Iris pigment epithelial cell (primary cell): ENCODE measurements around the gene CDH7.

Source experiments
- DNase-seq: peaks from one replicate; pipeline ENCODE4 v3.0.0-alpha.2; 2011; ENCODE audit warnings: low read depth

Gene CDH7

DNA sequence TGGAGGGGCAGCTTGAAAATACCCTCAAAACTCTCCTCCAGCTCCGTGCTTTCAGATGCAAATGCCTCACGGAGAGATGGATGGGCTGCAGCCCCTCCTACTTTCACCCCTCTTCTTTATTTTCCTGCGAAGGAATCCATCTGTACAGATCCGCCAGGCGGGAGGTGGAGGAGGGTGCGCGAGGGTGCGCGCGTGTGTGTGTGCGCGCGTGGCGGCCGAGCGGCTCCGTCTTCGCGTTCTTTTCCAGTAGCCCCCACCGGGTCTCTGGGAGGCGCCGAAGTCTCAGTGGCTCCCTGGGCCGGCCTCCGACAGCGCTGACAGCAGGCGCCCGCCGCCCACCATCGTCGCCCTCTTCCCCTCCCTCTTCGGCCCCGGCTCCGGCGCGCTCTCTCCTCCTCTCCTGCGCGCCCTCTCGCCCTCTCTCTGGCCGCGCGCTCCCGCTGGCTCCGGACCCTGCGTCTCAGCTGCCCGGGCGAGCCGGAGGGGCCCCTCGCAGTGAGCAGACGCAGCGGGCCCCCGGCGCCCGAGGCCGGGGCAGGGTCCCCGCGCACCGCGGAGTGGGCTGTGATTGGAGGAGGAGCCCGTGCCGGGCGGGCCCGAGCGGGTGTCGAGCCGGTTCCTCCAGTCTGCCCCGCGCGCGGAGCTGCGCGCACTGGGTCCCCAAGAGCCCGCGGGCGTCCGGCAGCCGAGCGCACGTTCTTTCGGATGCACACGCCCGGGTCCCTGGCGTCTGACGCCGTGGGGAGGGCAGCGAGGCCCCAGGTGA lies at the start of gene CDH7:
TSS of gene CDH7 (plus strand) at position 624 of the 766 bp plus-strand sequence. CDS start 11,831 bp downstream, outside the sequence.
- DNase-seq = no peak

- no peak for DNase-seq
Observed at GRCh38 chr18:65704046-65704445, 46.8 kb upstream of the CDH7 start.

GRCh38 chr18:65706646-65707045 lies 44.2 kb upstream of the CDH7 start:
- DNase-seq = no peak

DNA sequence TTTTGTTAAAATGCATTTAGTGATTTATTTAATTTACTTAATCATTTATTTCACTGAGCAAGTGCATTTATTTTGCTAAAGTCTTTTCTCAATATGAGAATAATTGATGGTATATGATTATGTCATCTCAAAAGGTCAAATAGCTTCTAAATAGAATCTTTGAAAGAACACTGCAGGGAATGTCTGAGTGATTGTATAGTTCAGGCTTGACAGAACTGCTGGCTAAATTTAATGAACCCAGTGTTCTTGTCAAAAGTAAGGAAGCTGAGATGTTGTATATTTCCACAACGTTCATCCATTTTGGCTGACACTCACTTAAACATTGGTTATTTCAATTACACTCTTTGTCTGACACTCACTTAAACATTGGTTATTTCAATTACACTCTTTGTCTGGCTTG lies 39.3 kb upstream of the CDH7 start:
- no peak for DNase-seq

- no peak for DNase-seq
Observed at GRCh38 chr18:65721619-65722018, 29.2 kb upstream of the CDH7 start.

DNA sequence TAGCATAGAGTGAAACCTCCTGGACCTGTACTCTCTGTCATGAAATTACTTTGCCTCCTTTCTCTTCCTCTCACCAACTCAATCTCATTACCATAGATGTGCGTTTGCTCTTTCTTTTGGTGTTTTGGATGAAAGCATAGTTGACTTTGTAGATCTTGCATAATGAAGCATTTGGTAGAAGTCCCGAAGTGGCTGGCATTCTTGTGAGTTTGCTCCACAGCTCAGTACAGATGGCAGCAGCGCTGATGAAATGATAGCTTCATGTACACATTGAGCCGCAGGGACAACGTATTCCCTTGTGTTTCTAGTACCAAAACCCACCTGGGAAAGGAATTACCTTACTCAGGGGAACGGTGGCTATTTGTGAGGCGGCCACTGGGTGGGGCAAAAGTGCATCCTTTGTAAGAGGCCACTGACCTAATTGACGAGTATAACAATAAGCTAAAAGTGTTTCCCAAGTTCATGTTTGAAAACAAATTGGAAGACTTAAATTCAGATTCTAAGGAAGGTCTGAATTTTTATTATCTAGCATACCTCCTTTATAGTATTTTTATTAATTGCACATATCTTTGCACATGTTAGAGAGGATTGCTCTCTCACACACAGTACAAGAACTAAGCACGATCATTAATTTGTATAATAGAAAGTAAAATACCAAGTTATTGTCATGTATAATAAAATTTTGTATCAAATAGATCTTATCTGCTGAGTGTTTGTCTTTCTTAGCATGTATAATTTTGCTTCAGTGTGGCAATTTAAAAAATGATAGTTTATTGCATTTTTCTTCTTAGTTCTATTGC lies 25.4 kb upstream of the CDH7 start:
- no peak for DNase-seq

DNA sequence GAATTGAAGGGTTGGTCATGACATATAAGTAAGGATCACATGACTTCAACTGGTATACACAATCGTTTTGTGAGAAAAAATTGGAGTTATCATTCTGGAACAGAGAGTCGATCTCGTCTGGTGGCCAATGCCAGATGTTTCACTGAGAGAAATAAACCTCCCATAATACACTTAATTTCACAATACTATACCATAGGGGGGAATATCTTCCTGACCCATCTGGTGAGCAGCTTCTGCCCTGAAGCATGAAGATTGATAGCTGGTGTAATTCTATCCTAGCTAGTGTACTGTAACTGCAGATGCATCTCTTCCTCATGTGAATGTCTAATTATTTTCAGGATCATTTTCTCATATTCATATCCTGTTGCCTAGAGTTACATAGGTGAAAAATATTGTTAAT lies 15.7 kb upstream of the CDH7 start:
- DNase-seq = no peak

DNA sequence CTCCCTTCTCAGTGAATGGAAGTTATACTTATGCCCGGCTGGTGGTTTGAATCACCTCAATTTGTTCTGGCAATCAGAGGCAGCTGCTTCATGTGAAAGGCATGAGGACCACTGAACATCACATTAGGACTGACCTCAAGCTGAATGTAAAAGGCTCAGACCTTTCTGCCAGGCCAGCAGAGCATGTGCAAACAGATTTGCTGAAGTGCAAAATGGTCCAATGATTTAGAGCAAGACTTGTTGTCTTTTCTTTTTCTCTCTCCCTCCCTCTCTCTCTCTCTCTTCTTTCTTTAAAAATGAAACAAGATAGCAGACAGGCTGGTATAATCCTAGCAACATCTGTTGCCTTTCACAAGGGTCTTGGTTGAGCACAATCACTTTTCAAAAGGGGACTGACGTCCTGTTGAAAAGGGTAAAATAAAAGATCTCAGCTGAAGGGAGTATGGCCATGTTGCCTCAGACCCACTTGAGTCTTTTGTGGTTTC lies 13.3 kb upstream of the CDH7 start:
- DNase-seq = no peak

DNA sequence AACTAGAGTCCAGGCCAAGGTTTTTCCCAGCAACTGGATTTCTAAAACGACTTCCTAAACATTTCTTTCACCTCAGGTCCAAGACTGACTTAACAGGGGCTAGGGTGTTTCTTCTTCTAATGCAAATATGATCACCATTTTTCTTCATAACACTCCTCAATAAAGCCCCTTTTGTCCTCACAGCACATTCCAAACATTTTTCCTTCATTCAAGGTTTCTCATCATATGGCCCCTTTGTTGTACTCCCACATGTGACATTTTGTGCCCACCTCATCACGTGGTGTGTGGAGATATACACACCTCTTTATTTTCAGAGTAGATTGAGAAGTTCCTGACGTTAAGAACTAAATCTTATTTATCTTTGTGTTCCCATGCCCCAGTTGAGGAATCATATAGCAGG lies 3.9 kb upstream of the CDH7 start:
- DNase-seq = no peak

- no peak for DNase-seq
Observed at GRCh38 chr18:65748321-65748720, 2.5 kb upstream of the CDH7 start.

DNA sequence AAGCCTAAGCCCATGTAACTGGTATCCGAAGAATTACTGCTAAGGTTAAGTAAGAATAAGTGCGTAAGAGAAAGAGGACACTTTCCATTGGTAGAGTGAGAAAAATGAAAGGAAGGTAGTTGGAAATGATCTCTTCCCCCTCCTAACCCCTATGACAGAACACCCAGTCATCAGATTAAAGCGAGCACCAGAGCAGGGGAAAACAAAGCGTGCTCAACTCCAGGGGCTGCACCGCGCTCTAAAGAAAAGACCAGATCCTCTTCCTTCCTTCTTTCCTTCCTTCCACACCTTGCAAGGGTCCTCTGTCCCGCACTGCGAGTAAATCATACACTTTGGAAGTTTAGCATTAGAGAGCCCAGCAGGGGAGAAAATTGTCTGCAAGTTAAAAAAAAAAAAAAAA lies 971 bp upstream of the CDH7 start:
- no peak for DNase-seq

DNA sequence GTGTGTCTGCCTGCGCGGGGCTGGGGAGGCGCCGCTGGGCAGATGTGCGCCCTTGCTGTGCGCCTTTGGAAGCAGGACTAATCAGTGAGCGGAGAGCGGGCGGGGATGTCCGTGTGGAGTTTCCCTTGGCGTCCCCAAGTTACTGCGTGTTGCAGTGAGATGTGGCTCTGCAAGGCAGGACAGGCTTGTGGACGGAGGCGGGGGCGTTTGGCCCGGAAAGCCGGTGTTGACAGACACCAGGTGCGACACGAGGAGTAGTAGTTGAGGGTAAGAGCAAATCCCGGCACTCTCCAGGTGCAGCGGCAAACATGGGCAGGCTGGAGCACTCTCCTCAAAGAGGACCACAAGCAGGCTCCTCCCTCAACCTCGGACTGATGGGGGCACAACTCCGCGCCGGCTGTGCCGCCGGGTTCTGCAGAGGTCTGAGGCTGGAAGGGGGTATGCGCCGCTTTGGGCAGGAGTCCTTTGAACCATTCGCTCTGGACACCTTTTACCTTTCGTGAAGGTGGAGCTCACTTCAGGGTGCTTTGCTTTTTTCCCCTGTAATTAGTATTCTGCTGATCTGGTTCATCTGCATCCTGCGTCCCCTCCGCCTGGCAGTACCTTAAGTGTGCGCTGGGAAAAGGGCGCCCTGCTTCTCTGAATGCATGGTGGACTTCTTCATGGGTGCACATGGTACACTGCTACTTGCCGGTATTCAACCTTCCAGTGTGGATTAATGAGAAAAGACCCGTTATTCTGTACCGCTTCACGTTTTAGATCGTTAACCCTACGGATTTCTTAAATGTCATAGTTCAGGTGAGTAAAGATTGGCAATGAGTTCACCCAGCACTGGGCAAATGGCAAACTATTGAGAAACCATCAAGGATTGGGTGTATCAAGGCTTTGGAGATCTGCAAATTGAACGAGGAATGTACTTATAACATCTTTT lies 608 bp downstream of the CDH7 start:
- peak; percentile 3 for DNase-seq

DNA sequence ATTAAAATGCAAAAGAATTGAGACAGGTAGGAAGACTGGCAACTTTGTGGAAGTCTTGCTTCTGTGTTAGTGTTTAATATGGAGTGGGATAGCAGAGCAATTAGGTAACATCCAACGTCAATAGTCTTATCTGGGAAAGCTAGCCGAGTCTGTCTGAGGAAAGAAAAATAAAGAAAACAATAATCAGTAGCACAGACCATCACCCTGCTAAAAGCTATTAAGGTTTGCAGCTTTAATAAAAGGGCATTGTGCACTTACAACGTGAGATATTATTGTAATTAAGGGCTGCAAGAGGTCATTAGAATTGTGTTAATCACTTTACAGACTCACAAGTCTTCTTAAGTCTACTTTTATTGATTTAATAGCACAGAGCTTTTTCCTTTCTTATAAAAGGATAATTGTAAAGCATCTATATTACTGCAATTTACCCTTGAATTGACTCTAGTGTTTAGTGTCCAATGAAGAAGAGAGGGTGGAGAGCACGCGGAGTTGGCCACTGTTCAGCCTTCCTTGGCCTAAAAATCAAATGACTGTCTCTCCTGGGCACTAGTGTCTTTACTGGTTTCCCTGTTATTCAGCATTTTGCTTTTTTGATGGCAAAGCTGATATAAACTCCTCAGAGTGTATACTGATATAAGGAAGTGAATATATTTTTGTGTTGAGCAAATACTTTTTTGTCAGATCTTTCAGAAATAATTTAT lies 2.0 kb downstream of the CDH7 start:
- DNase-seq = no peak

DNA sequence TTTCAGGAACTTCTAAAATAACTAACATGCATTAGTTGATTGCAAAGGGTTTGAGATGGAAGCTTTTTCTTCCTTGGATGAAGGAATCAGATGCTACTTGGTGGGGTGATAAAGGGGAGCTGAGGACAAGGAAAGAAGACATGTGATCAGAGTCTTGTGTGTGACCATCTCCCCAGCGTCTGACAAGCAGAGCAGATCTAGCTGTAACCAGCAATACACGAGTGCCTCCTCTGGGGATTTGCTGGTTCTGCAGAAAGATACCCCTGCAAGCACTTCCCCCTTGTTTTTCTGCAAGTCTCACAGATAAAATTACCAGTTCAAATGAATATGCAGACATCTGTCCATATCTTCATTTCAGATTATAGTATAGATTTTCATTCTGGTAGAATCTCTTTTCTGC lies 2.7 kb downstream of the CDH7 start:
- peak; percentile 31 for DNase-seq

- DNase-seq = peak; percentile 26
Observed at GRCh38 chr18:65754121-65754520, 3.3 kb downstream of the CDH7 start.

GRCh38 chr18:65755616-65756015 lies 4.8 kb downstream of the CDH7 start:
- no peak for DNase-seq

DNA sequence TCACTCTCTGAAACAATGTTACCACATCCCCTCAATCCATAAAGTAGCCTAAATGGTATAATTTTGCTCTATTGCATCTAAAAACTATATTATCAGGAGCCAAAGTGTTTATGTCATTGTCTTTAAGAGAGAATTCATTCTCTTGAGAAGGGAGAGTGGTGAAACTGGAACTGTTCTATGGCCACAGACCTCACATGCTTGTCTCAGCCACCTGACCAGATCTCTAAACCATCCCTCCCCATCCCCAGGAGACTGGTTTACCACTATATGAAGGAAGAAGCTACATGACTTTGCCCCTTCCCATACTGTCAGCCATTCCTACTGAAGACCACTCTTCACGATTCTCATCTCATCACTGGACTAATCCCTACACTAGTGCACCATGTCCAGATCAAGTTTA lies 9.6 kb downstream of the CDH7 start:
- no peak for DNase-seq

GRCh38 chr18:65761636-65762295 lies 11.0 kb downstream of the CDH7 start:
- no peak for DNase-seq

DNA sequence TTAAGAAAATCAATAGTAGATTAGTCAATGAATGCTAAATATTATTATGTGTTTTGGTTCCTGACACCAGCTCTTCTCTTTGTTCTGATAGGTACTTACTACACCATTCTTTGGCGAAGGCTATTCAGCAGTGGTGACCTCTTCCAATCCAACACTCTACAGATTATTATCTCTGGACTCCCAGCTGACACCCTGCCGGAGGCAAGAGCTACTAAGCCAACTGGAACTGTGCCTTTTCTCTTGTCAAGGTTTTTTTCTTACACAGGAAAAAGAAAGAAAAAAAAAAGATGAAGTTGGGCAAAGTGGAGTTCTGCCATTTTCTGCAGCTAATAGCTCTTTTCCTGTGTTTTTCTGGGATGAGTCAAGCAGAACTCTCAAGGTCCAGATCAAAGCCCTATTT lies 11.7 kb downstream of the CDH7 start:
- no peak for DNase-seq

GRCh38 chr18:65767406-65767805 lies 16.6 kb downstream of the CDH7 start:
- no peak for DNase-seq
